Endothelial cell of umbilical vein (primary cell): ENCODE measurements around the gene CPSF4. TPM values are rescaled to one million over a fixed set of nuclear protein-coding genes. Genes with fewer than 3 reads are reported as not detected.

Experiments used
- BruUV-seq: library from RNA; stranded (reverse); fragments of 400-500 nt; replicated peaks from 2 replicates; lab custom pipeline; 2021; lab: Mats Ljungman, UMichigan
- CTCF ChIA-PET: fragments of 300-600, 350-600 bp; sonication (Branson Sonifier 250); formaldehyde crosslinking; loops from one replicate; lab custom pipeline; 2021; ENCODE audit warnings: antibody characterized with exemption, inconsistent platforms; lab: Charles Lee
- POLR2A ChIA-PET: fragments of 300-600, 350-600 bp; sonication (Branson Sonifier 250); formaldehyde crosslinking; loops from one replicate; lab custom pipeline; 2021; ENCODE audit warnings: antibody characterized with exemption, inconsistent platforms; lab: Charles Lee
- DNase-seq: peaks from one replicate; pipeline ENCODE4 v3.0.0-alpha.2; 2011; ENCODE audit warnings: low read depth, low spot score
- FAIRE-seq: peaks from 2 replicates; lab custom pipeline; 2011; peaks lifted over from hg19 to GRCh38; lab: Jason Lieb, UNC
- H2AFZ ChIP-seq: 2 replicates; pipeline ENCODE4 v1.6.0; 2012; ENCODE audit warnings: low read depth, low read length, control low read depth, inconsistent platforms
- H3K27ac ChIP-seq: 2 replicates; pipeline ENCODE4 v1.5.1; 2011; ENCODE audit warnings: low read depth, mild to moderate bottlenecking, control low read depth, low read length, moderate library complexity; ENCODE audit not compliant: insufficient read depth
- H3K27me3 ChIP-seq, 2 experiments: 2 replicates each; pipeline versions ENCODE4 v1.6.0 to v1.6.1; 2011; ENCODE audit warnings: low read length in 2 of 2, mixed read lengths in 1 of 2; ENCODE audit not compliant: control insufficient read depth in 2 of 2, insufficient read depth in 2 of 2
- H3K36me3 ChIP-seq, 2 experiments: 2 replicates in 1 of 2; 3 replicates in 1 of 2; pipeline ENCODE4 v1.5.1; 2011; ENCODE audit warnings: low read length in 2 of 2, mild to moderate bottlenecking in 1 of 2, moderate library complexity in 1 of 2; ENCODE audit not compliant: control insufficient read depth in 2 of 2, insufficient read depth in 2 of 2; ENCODE audit errors: extremely low read depth in 1 of 2
- H3K4me1 ChIP-seq: 3 replicates; pipeline ENCODE4 v1.5.1; 2011; ENCODE audit warnings: mild to moderate bottlenecking, low read length; ENCODE audit not compliant: control insufficient read depth, insufficient read depth; ENCODE audit errors: extremely low read depth
- H3K4me2 ChIP-seq: 2 replicates; pipeline ENCODE4 v1.6.1; 2011; ENCODE audit warnings: low read length, control low read depth, mixed read lengths; ENCODE audit not compliant: insufficient read depth
- H3K4me3 ChIP-seq, 3 experiments: fragments of 200-600 bp in 1 of 3; sonication (generic), shearing (Covaris generic) in 1 of 3; replicated peaks in 1 of 3; 2 replicates each; pipeline ENCODE4 v1.5.1; 2011 to 2016; ENCODE audit warnings: control low read depth in 3 of 3, low read length in 3 of 3, mild to moderate bottlenecking in 2 of 3, inconsistent platforms in 1 of 3, low read depth in 1 of 3, moderate library complexity in 1 of 3; ENCODE audit not compliant: insufficient read depth in 1 of 3
- H3K79me2 ChIP-seq: 2 replicates; pipeline ENCODE4 v1.6.0; 2012; ENCODE audit warnings: low read length, inconsistent platforms; ENCODE audit not compliant: control insufficient read depth, insufficient read depth
- H3K9ac ChIP-seq: replicated peaks from 2 replicates; pipeline ENCODE3; 2011; ENCODE audit warnings: low read length, control low read depth; ENCODE audit not compliant: insufficient read depth; ENCODE audit errors: extremely low read depth
- H3K9me1 ChIP-seq: replicated peaks from 3 replicates; pipeline ENCODE4 v1.6.0; 2011; ENCODE audit warnings: mild to moderate bottlenecking, low read length; ENCODE audit not compliant: control insufficient read depth, insufficient read depth; ENCODE audit errors: extremely low read depth
- H3K9me3 ChIP-seq: replicated peaks from 2 replicates; pipeline ENCODE4 v1.5.1; 2012; ENCODE audit warnings: low read length, inconsistent platforms; ENCODE audit not compliant: control insufficient read depth, insufficient read depth
- H4K20me1 ChIP-seq: replicated peaks from 2 replicates; pipeline ENCODE3; 2011; ENCODE audit warnings: mild to moderate bottlenecking, low read length; ENCODE audit not compliant: control insufficient read depth, insufficient read depth; ENCODE audit errors: extremely low read depth
- CTCF ChIP-seq, 2 donors: IDR thresholded peaks; 1 replicate in 1 of 2; 2 replicates in 1 of 2; pipeline ENCODE4 v1.5.1; 2011; ENCODE audit warnings: low read length in 2 of 2, mild to moderate bottlenecking in 2 of 2, moderate library complexity in 2 of 2, control low read depth in 1 of 2, inconsistent platforms in 1 of 2, low read depth in 1 of 2; ENCODE audit not compliant: insufficient read depth in 1 of 2; ENCODE audit errors: extremely low read depth in 1 of 2
- EZH2 ChIP-seq: IDR thresholded peaks from 2 replicates; pipeline ENCODE4 v1.6.1; 2012; ENCODE audit warnings: borderline replicate concordance, low read depth, mild to moderate bottlenecking, moderate library complexity, low read length, inconsistent platforms; ENCODE audit not compliant: severe bottlenecking
- FOS ChIP-seq: IDR thresholded peaks from 2 replicates; pipeline ENCODE4 v1.6.1; 2011; ENCODE audit warnings: mild to moderate bottlenecking, low read length, moderate library complexity, borderline replicate concordance; ENCODE audit not compliant: insufficient read depth
- GATA2 ChIP-seq: IDR thresholded peaks from 2 replicates; pipeline ENCODE4 v1.7.0; 2011; ENCODE audit warnings: low read depth, mild to moderate bottlenecking, moderate library complexity, mixed read lengths, low read length; ENCODE audit not compliant: insufficient read length, insufficient read depth
- JUN ChIP-seq: IDR thresholded peaks from 2 replicates; pipeline ENCODE4 v1.6.1; 2011; ENCODE audit warnings: borderline replicate concordance, low read depth; ENCODE audit not compliant: insufficient read length, insufficient read depth
- MAX ChIP-seq: IDR thresholded peaks from 2 replicates; pipeline ENCODE4 v1.6.1; 2011; ENCODE audit not compliant: insufficient read depth, insufficient read length
- MYC ChIP-seq: IDR thresholded peaks from one replicate; pipeline ENCODE4 v1.6.1; 2011; ENCODE audit warnings: mild to moderate bottlenecking, low read depth, low read length
- POLR2A ChIP-seq: IDR thresholded peaks from 2 replicates; pipeline ENCODE4 v1.6.1; 2012; ENCODE audit warnings: low read depth, mild to moderate bottlenecking, control low read depth, low read length
- POLR2AphosphoS5 ChIP-seq: IDR thresholded peaks from 2 replicates; pipeline ENCODE4 v1.6.1; 2012; ENCODE audit warnings: low read depth, mild to moderate bottlenecking, control low read depth, low read length, moderate library complexity; ENCODE audit not compliant: insufficient read depth
- dilution Hi-C: fragments of 300-500 bp; cut with MboI; formaldehyde crosslinking; loops from one replicate; pipeline ENCODE4 v1.15.0; 2019; ENCODE audit warnings: low sequenced_read_pairs; ENCODE audit not compliant: extremely low pct_ligation_motif_present
- intact Hi-C: fragments of 100-400 bp; cut with micrococcal nuclease; formaldehyde crosslinking; loops from one replicate; pipeline ENCODE4 v1.10.0; 2022
- polyA plus RNA-seq, 4 experiments: library from polyadenylated mRNA; depleted of rRNA in 3 of 4; stranded (reverse) in 3 of 4; unstranded in 1 of 4; fragments of >200 nt; gene quantifications; 2 replicates each; pipeline versions ENCODE4 v1.2.1 to v1.2.3, GENCODE V29; 2011 to 2012; ENCODE audit warnings: missing spikeins in 1 of 4
- total RNA-seq: library from RNA; stranded (reverse); gene quantifications from 2 replicates; pipeline ENCODE4 v1.2.3, GENCODE V29; 2021

Gene CPSF4
- total and polyA plus RNA-seq, 2 donors (not counting 3 experiments of a cell fraction or from before 2014, with no cell fraction given): 51.5 to 53.0 TPM

GRCh38 chr7:99404977-99405320, 33.8 kb upstream of the CPSF4 start:
- no peak overlapping the region for H3K4me2 ChIP-seq
- no peak for DNase-seq
- no peak overlapping the region for H3K27ac ChIP-seq
- no peak for FAIRE-seq
- dilution Hi-C loops: no loop called here
- BruUV-seq: no TSS peak
- H3K27me3 ChIP-seq: no peaks in the 10 kb centered on the region
- H3K4me1 ChIP-seq: peaks cover 19% of the 10 kb centered on the region
- H3K79me2 ChIP-seq: peaks cover 63% of the 10 kb centered on the region
- intact Hi-C loops: no loop called here
- H3K9ac ChIP-seq: no peak overlapping the region
- no peak overlapping the region for H3K4me3 ChIP-seq
- H3K9me1 ChIP-seq: no peaks in the 10 kb centered on the region
- POLR2A ChIA-PET: interaction anchor here (0.6 to 1.2 kb wide), 2 partner anchors 27 to 30 kb away, joined by 3 to 5 read pairs; no protein-coding TSS in a partner anchor
- H3K36me3 ChIP-seq: peaks cover 15 to 31% of the 10 kb centered on the region in 2 experiments
- H3K9me3 ChIP-seq: no peaks in the 10 kb centered on the region
- no peak for TF ChIP-seq MYC
- TF ChIP-seq CTCF (IDR thresholded peaks at IDR 0.05; ENCODE audit: extremely low read depth in 1 of 2, insufficient read depth in 1 of 2, low read depth in 1 of 2, low read length in 2 of 2): no peak
- TF ChIP-seq GATA2: no peak
- TF ChIP-seq EZH2: no peak
- TF ChIP-seq POLR2A: no peak
- TF ChIP-seq POLR2AphosphoS5: no peak
- TF ChIP-seq MAX: no peak
- TF ChIP-seq FOS: no peak
- TF ChIP-seq JUN: no peak
- CTCF ChIA-PET: interaction anchor here (0.6 to 0.7 kb wide), 2 partner anchors 11 to 39 kb away, joined by 3 read pairs; no protein-coding TSS in a partner anchor
- no peak overlapping the region for H2AFZ ChIP-seq
- H4K20me1 ChIP-seq: peaks cover 2% of the 10 kb centered on the region
